Left lung (tissue), 14 donors: ENCODE data around the gene PSG5. TPM values are rescaled to one million over a fixed set of nuclear protein-coding genes. Genes with fewer than 3 reads are reported as not detected.
"Not testable (repeated sequence)": the region's sequence is repeated elsewhere in the genome, so short reads cannot be mapped to it uniquely, and the experiment has no call there.

ENCODE experiments used
- ATAC-seq: fragments of 200-7000 bp; cut with Tn5 transposase; one replicate; pipeline ENCODE4 v1.9.1; 2020; ENCODE audit warnings: moderate library complexity
- DNase-seq, 4 donors: peaks; one replicate each; pipeline ENCODE4 v3.0.0-alpha.2; 2013 to 2020
- H3K27ac ChIP-seq, 2 donors: fragments of 200-600 bp; sonication (generic) in 1 of 2; one replicate each; pipeline versions ENCODE4 v1.5.0 to v1.8.0; 2020 to 2021
- H3K27me3 ChIP-seq, 2 donors: fragments of 200-600 bp; sonication (generic) in 1 of 2; one replicate each; pipeline versions ENCODE4 v1.5.0 to v1.8.0; 2020 to 2021
- H3K36me3 ChIP-seq, 2 donors: fragments of 200-600 bp; sonication (generic) in 1 of 2; one replicate each; pipeline versions ENCODE4 v1.5.0 to v1.8.0; 2020 to 2021
- H3K4me1 ChIP-seq, 2 donors: fragments of 200-600 bp; one replicate each; pipeline ENCODE4 v1.8.0; 2021
- H3K4me3 ChIP-seq, 2 donors: fragments of 200-600 bp; sonication (generic) in 1 of 2; one replicate each; pipeline versions ENCODE4 v1.5.0 to v1.8.0; 2020 to 2021; ENCODE audit warnings: mild to moderate bottlenecking in 1 of 2
- H3K9me3 ChIP-seq, 2 donors: fragments of 200-600 bp; sonication (generic) in 1 of 2; one replicate each; pipeline versions ENCODE4 v1.5.0 to v1.8.0; 2020 to 2021
- CTCF ChIP-seq, 2 donors: fragments of 200-600 bp; sonication (generic) in 1 of 2; IDR thresholded peaks; one replicate each; pipeline versions ENCODE4 v1.5.0 to v1.8.0; 2021; ENCODE audit warnings: antibody characterized with exemption in 2 of 2
- intact Hi-C, 2 donors: fragments of 100-400 bp; cut with DNase I; formaldehyde crosslinking; loops; one replicate each; pipeline versions ENCODE4 v1.11.2 to v1.14.2; 2022
- long read RNA-seq, 12 donors: library from polyadenylated mRNA in 2 of 12; unstranded in 2 of 12; transcript quantifications; one replicate each; pipeline ENCODE4 v2.0.0 and lab custom pipeline, GENCODE V29; 2019 to 2026
- polyA plus RNA-seq, 6 donors: library from polyadenylated mRNA; unstranded; fragments of 120-200 nt; gene quantifications; one replicate each; pipeline ENCODE4 v1.2.1, GENCODE V29; 2013; ENCODE audit not compliant: insufficient read length in 6 of 6
- total RNA-seq, 2 donors: library from RNA; stranded (reverse); fragmentation: NEBNext Ultra II Directional; extraction: Animal tissue kit (Norgen Biotek cat#: 25700); gene quantifications; one replicate each; pipeline ENCODE4 v1.2.1, GENCODE V29; 2021
- donor health status: DM: no; HTN: yes; CAD: no.
- donor health status: DM: no; HTN: no; CAD: no.

PSG5 gene
- total RNA-seq (not detected), polyA plus RNA-seq (under 1 TPM in 2 of 6 donors, not detected in 4; 0.07 to 0.59 TPM)
- long read RNA-seq, donor 1 = 0 reads
- long read RNA-seq, donor 2 = 0 reads
- long read RNA-seq, donor 3 = 0 reads
- long read RNA-seq, donor 4 = 0 reads
- long read RNA-seq, donor 5 = 0 reads
- long read RNA-seq, donor 6 = 0 reads
- long read RNA-seq, donor 7 = 0 reads
- long read RNA-seq, donor 8 = 0 reads
- long read RNA-seq, donor 9 = 0 reads
- long read RNA-seq, donor 10 = 0 reads
- long read RNA-seq, donor 11 = 0 reads
- long read RNA-seq, donor 12 = 0 reads

- intact Hi-C loops, H3K9me3 ChIP-seq, ATAC-seq: not testable (repeated sequence)
Observed at GRCh38 chr19:43186311-43186935, at the start of gene PSG5. PSG5 (minus strand) TSS chr19:43186536; CDS start chr19:43186405, 131 bp downstream.

GRCh38 chr19:43235686-43236085 is 49.4 kb upstream of the PSG5 start:
- H3K36me3 ChIP-seq, intact Hi-C loops, H3K4me3 ChIP-seq, H3K4me1 ChIP-seq, ATAC-seq, H3K27ac ChIP-seq, H3K27me3 ChIP-seq, DNase-seq: not testable (repeated sequence)
- peaks cover 0 to 19% of the 10 kb centered on the region in 2 donors for H3K9me3 ChIP-seq

More at GRCh38 chr19:43186311-43186935, at the start of gene PSG5:
- not testable (repeated sequence) for H3K27ac ChIP-seq, H3K36me3 ChIP-seq, H3K4me3 ChIP-seq, H3K27me3 ChIP-seq, H3K4me1 ChIP-seq, DNase-seq

GRCh38 chr19:43229315-43229714 is 43.0 kb upstream of the PSG5 start:
- Histone ChIP-seq H3K9me3 (peaks cover 0 to 67% of the 10 kb centered on the region in 2 donors), H3K27me3 (no peaks in the 10 kb centered on the region), H3K4me1 (no peaks in the 10 kb centered on the region), H3K27ac (no peak overlapping the region), H3K4me3 (no peak overlapping the region), H3K36me3 (no peaks in the 10 kb centered on the region)
- ATAC-seq (no peak), DNase-seq (no peak)
- no peak for TF ChIP-seq CTCF (IDR thresholded peaks at IDR 0.05)
- intact Hi-C loops = no loop called here

GRCh38 chr19:43228730-43229129 is 42.4 kb upstream of the PSG5 start:
- intact Hi-C loops, DNase-seq, H3K36me3 ChIP-seq, H3K27me3 ChIP-seq, H3K27ac ChIP-seq, H3K4me1 ChIP-seq, H3K4me3 ChIP-seq, ATAC-seq: not testable (repeated sequence)
- peaks cover 0 to 67% of the 10 kb centered on the region in 2 donors for H3K9me3 ChIP-seq

GRCh38 chr19:43226986-43227385 is 40.6 kb upstream of the PSG5 start:
- H3K4me1 ChIP-seq, DNase-seq, intact Hi-C loops, H3K36me3 ChIP-seq, ATAC-seq, H3K4me3 ChIP-seq, H3K27ac ChIP-seq, H3K27me3 ChIP-seq: not testable (repeated sequence)
- H3K9me3 ChIP-seq = peaks cover 0 to 64% of the 10 kb centered on the region in 2 donors

- Histone ChIP-seq H3K4me3 (no peak overlapping the region), H3K27ac (no peak overlapping the region), H3K4me1 (no peaks in the 10 kb centered on the region), H3K9me3 (peaks cover 0 to 55% of the 10 kb centered on the region in 2 donors), H3K36me3 (no peaks in the 10 kb centered on the region), H3K27me3 (no peaks in the 10 kb centered on the region)
- intact Hi-C loops = no loop called here
- no peak for TF ChIP-seq CTCF (IDR thresholded peaks at IDR 0.05)
- no peak for DNase-seq
- ATAC-seq = no peak
Observed at GRCh38 chr19:43224855-43225253, 38.5 kb upstream of the PSG5 start.

GRCh38 chr19:43224201-43224854 is 38.0 kb upstream of the PSG5 start:
- H3K9me3 ChIP-seq = peaks cover 0 to 50% of the 10 kb centered on the region in 2 donors
- H3K4me3 ChIP-seq, intact Hi-C loops, H3K27ac ChIP-seq, DNase-seq, H3K36me3 ChIP-seq, H3K27me3 ChIP-seq, ATAC-seq, H3K4me1 ChIP-seq: not testable (repeated sequence)

- peak in 1 of 4 donors; percentile 61 for DNase-seq
- H3K36me3 ChIP-seq, H3K4me3 ChIP-seq, H3K27me3 ChIP-seq, intact Hi-C loops, H3K27ac ChIP-seq, H3K4me1 ChIP-seq, ATAC-seq: not testable (repeated sequence)
- peaks cover 0 to 25% of the 10 kb centered on the region in 2 donors for H3K9me3 ChIP-seq
Observed at GRCh38 chr19:43221891-43222290, 35.6 kb upstream of the PSG5 start.

GRCh38 chr19:43219136-43219535 is 32.8 kb upstream of the PSG5 start:
- H3K27ac ChIP-seq, H3K36me3 ChIP-seq, DNase-seq, H3K4me3 ChIP-seq, intact Hi-C loops, H3K4me1 ChIP-seq, H3K27me3 ChIP-seq, ATAC-seq: not testable (repeated sequence)
- H3K9me3 ChIP-seq = peaks cover 0 to 11% of the 10 kb centered on the region in 2 donors

GRCh38 chr19:43215881-43216280 is 29.5 kb upstream of the PSG5 start:
- DNase-seq, H3K36me3 ChIP-seq, ATAC-seq, H3K4me3 ChIP-seq, H3K27me3 ChIP-seq, H3K9me3 ChIP-seq, H3K27ac ChIP-seq, intact Hi-C loops, H3K4me1 ChIP-seq: not testable (repeated sequence)
